GM19463 (cell line): ENCODE measurements around the gene LLGL1.

Experiments used
- ATAC-seq: cut with Tn5 transposase; IDR thresholded peaks from one replicate; pipeline ENCODE4 v1.9.1; 2021; ENCODE audit warnings: mild to moderate bottlenecking, moderate library complexity; ENCODE audit not compliant: unreplicated experiment

The LLGL1 gene

DNA sequence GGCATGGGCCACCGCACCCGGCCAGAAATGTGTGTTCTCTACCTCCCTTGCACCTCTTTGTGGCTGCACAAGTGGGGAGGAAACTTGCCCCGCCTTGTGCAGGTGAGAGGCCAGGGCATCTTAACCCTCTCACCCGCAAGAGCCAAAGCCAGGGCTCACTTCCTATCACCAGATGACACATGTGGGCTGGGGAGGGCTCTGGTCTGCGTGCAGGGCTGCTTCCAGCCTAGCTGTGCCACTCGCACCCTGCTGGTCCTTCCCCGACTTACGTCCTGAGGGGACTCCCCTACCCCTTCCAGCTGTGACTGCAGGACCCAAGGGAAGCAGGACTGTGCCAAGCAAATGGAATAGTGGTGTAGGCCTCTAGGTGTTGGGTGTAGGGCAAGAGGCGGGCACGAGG is 41.9 kb downstream of the LLGL1 start:
- ATAC-seq = no peak

DNA sequence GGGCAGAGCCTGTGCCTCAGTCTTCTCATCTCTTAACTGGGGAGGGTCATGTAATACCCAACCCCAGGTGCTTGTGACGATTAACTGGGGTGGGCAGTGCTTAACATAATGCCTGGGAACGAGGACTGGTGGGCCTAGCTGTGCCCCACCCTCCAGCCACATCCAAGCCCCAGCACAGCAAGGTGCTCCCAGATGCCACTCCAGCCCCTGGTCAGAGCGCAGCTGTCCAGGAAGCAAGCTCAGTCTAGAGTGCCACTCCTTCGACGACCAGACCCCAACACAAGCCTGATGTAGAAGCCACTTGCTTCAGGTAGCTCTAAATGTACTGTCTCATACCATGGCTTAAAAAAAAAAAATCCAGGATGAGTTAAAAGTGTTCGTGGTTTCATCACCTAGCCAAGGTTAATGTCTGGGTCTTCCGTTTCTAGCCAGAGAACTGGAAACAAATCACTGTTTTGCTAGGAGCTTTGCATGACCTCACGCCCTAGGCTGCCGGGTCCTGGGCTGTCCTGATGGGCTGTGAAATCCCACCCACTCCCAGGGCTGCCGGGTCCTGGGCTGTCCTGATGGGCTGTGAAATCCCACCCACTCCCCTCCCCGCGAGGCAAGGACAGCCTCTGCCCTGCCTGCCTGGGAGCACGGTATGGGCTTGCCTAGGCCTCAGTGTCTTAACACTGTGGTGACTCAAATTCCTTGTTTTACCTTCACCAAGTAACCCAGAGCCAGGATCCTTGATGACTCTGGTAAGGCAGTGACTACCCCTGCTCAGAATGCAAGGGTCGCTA is 42.7 kb downstream of the LLGL1 start:
- no peak for ATAC-seq

DNA sequence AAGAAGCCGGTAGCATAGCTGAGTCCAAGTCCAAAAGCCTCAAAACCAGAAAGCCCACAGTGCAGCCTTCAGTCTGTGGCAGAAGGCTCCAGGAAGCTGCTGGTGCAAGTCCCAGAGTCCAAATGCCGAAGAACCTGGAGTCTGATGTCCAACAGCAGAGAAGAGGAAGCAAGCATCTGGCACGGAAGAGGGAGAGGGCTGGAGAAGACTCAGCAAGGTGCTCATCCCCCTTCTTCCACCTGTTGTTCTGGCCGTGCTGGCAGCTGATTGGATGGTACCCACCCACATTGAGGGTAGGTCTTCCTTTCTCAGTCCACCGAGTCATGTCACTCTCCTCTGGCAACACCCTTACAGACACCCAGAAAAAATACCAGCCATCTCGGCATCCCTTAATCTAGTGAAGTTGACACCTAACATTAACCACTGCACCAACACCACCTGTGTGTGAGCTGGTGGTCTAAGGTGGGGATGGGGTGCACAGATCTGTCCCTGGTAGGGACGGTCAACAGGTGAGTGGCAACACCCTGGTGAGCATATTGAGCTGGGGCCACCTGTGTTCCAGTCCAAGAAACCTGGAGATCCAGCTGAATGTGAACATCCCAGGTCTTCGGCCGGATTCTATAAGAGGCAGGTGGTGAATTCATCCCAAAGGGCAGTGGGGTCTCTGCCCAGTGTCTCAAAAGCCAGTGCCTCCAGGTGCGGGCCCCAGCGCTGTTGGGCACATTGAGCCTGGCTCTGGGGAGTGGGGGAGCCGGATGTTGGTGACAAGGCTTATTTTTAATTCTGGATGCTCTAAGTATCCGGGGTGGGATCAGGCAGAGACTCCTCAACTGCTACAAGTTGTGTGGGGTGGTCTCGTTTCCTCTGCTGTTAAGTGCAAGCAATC is 44.9 kb downstream of the LLGL1 start:
- no peak for ATAC-seq

GRCh38 chr17:18277076-18277475 is 51.6 kb downstream of the LLGL1 start:
- ATAC-seq = no peak

- no peak for ATAC-seq
Observed at GRCh38 chr17:18278867-18279266, 53.4 kb downstream of the LLGL1 start.

- no peak for ATAC-seq
Observed at GRCh38 chr17:18280249-18280648, 54.8 kb downstream of the LLGL1 start.

- ATAC-seq = no peak
Observed at GRCh38 chr17:18280766-18281371, 55.4 kb downstream of the LLGL1 start.

DNA sequence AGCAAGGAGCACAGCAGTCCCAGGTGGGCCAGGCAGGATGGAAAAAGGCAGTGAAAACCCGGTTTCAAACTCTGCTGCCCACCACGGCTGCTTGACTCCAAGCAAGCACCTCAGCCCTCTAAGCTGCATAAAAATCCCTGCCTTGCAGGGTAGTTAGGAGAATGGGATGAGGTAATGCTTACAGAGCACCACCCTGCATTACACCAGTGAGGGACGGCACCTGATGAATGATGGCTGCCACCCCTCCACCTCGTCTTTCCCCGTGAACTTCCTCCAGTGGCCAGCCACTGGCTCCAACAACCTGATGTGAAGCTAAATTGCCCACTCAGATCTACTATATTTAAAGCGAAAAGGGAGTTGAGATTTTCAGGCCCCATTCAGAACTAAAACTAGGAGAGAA is 56.4 kb downstream of the LLGL1 start:
- no peak for ATAC-seq

- ATAC-seq = no peak
Observed at GRCh38 chr17:18285296-18285695, 59.9 kb downstream of the LLGL1 start.

- no peak for ATAC-seq
Observed at GRCh38 chr17:18291718-18292540, 66.5 kb downstream of the LLGL1 start.
